NCI-H2107 treated with DMSO at 0.1 percent for 48 hours (cell line): ENCODE data around the gene SPARCL1.
"Not testable (repeated sequence)": the region's sequence is repeated elsewhere in the genome, so short reads cannot be mapped to it uniquely, and the experiment has no call there.

ENCODE experiments used
- DNase-seq: peaks from one replicate; lab custom pipeline; 2025; ENCODE audit not compliant: unreplicated experiment; lab: John Stamatoyannopoulos, UW

SPARCL1 gene

DNA sequence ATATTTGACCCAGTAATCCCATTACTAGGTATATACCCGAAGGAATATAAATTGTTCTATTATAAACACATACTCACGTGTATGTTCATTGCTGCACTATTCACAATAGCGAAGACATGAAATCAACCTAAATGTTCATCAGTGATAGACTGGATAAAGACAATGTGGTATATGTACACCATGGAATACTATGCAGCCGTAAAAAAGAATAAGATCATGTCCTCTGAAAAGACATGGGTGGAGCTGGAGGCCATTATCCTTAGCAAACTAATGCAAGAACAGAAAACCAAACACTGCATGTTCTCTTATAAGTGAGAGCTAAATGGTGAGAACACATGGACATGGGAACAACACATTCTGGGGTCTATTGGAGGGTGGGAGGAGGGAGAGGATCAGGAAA lies 70.3 kb downstream of the SPARCL1 start:
- DNase-seq: no peak

DNA sequence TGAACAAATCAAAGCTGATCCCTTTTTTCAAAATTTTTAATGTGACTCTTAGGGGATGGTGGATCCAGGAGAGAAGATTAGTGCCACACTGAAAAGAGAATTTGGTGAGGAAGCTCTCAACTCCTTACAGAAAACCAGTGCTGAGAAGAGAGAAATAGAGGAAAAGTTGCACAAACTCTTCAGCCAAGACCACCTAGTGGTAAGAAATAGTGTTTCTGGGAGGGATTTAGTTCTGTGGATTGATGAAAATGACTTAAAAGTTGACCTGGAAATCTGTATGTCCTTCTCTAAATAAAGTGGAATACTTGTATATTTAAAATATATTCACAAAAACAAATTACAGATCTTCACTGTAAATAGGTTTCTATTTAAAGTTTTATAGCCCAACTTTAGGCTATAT lies 77.6 kb downstream of the SPARCL1 start:
- no peak for DNase-seq

DNA sequence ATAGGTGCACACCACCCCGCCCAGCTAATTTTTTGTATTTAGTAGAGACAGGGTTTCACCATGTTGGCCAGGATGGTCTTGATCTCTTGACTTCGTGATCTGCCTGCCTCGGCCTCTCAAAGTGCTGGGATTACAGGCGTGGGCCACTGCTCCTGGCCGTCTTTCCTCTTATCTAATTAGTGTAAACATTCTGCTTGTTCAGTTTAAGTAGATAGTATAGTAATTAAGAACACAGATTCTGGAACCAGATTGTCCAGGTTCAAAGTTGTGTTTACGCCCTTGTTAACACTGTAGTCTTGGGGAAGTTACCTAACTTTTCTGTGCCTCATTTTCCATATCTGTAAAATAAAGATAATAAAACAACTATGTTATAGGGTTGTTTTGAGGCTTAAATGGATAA lies 82.8 kb downstream of the SPARCL1 start:
- not testable (repeated sequence) for DNase-seq

DNA sequence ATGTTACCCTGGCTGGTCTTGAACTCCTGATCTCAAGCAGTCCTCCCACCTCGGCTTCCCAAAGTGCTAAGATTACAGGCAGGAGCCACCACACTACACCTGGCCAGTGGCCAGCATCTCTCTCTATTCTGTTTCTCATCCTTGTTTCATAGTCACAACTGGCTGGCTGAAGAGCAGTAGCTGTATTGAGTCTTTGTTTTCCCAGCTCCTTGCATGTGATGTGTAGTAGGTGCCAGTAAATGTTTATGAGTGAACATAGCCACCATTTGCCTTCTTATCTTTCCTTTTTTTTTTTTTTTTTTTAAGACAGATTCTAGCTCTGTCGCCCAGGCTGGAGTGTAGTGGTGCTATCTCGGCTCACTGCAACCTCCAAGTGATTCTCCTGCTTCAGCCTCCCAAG lies 83.2 kb downstream of the SPARCL1 start:
- no peak for DNase-seq

DNA sequence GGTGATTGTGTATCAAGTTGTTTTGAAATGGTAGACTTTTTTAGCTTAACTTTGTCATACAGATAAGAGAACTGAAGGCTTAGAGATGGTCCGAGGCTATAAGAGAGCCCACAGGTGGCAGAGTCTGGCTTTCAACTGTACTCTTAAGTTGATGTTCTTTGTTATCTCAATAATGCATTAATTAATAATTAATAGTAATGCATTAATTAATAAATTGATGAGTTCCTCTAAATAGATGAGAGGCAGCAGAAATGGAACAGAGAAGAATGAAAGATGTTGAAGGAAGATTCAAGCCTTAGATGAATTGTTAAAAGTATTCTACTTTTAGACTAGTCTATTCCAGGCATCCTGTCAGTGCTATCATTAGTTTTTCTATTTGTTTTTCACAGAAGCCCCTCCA lies 84.4 kb downstream of the SPARCL1 start:
- DNase-seq: no peak

DNA sequence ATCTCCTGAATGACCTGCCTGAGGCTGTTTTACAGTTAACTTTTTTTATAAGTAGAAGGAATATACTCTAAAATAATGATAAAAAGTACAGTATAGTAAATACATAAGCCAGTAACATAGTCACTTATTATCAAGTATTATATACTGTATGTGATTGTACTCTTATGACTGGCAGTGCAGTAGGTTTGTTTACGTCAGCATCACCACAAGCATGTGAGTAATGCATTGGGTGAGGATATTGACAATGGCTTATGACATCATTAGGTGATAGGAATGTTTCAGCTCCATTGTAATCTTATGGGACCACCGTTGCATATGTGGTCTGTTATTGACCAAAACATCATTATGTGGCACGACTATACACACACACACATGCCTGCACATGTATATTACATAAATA lies 86.3 kb downstream of the SPARCL1 start:
- DNase-seq: no peak

DNA sequence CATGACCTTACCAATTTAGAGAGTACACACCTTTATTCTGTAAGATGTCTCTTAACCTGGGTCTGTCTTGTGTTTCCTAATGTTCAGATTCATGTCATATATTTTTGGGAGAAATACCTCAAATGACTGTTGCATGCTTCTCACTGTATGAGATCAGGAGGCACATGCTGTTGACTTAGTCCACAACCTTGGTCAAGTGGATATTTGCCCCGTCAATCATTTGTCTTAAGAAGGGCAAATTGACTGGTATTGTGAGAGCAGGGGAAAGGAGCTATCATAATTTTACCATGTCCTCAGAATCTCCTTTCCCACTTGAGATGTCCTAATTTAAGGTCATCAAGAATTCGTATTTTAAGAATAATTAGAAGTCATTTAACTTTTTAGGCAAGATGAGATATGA lies 95.8 kb downstream of the SPARCL1 start:
- no peak for DNase-seq

DNA sequence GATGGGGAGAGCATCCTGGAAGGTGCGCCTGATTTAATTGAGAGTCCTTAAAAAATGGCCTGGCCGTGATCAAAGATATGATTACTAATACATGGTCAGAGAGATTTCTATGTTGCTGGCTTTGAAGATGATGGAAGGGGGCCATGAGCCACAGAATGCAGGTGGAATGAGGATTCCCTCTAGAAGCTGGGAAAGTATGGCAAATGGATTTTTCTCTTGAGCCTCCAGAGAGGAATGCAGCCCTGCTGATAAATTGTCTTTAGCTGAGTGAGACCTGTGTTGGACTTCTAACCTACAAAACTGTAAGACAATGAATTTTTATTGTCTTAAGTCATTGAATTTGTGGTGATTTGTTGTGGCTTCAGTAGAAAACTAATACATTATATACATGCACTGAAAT lies 99.1 kb downstream of the SPARCL1 start:
- no peak for DNase-seq

DNA sequence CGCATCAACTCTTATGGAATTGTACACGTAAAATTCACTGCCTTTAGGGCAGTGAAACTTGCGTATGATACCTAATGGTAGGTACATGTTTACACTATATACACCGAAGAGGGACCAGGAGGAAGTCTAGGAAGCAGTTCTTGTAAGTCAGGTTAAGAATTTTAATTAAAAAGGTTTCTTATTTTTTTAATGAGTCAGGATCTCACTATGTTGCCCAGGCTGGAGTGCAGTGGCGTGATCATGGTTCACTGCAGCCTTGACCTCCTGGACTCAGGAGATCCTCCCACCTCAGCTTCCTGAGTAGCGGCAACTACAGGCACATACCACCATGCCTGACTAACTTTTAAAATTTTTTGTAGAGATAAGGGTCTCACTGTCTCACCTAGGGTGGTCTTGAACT lies 100.2 kb downstream of the SPARCL1 start:
- no peak for DNase-seq

DNA sequence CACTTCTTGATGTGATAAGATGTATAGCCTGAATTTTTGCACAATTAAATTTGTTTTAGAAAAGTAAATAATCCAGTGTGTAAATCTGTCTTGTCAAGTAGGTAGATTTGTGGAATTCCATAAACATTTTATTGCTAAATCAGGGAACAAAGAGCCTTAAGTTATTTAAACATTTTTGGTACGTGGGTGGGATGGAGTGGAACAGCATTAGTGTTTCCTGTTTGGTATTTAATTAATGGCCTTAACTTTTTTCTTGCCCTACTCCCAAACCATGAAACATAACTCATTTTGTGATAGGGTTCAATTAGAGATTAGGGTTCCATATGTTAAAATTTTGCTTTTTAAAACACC lies 101.7 kb downstream of the SPARCL1 start:
- no peak for DNase-seq

DNA sequence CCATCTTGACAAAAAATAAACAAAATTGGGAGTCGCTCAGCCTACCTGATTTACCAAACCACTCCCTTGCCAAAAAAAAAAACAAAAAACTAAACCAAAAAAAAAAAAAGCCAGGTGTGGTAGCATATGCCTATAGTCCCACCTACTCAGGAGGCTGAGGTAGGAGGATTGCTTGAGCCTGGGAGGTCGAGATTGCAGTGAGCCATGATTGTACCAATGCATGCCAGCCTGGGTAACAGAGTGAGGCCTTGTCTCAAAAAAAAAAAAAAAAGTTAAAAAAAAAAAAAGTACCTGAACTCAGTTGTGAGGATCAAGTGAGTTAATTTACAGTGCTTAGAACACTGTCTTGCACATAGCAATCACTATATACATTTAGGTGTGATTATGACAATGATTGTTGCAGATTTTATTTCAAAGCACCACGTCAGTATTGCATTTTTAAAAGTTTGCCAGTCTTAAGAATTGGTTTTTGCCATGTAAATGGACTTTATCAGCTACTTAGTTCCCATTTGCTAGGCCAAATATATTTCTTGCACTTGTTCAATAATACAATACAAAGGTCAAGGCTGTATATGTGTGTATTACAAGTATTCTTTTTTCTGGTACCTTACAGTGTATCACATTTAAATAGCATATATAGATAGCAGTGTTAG lies 102.2 kb downstream of the SPARCL1 start:
- DNase-seq: no peak

DNA sequence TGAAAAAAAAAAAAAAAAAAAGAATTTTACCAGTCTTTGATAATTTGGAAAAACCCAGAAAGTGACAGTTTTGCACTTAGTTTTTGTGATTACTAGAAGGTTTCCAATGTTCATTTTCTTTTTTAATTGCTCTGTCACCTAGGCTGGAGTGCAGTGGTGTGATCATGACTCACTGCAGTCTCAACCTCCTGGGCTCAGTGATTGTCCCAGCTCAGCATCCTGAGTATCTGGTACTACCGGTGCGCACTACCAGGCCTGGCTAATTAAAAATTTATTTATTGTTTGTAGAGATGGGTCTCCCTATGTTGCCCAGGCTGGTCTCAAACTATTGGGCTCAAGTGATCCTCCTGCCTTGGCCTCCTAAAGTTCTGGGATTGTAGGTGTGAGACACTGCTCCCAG lies 103.5 kb downstream of the SPARCL1 start:
- DNase-seq: no peak

DNA sequence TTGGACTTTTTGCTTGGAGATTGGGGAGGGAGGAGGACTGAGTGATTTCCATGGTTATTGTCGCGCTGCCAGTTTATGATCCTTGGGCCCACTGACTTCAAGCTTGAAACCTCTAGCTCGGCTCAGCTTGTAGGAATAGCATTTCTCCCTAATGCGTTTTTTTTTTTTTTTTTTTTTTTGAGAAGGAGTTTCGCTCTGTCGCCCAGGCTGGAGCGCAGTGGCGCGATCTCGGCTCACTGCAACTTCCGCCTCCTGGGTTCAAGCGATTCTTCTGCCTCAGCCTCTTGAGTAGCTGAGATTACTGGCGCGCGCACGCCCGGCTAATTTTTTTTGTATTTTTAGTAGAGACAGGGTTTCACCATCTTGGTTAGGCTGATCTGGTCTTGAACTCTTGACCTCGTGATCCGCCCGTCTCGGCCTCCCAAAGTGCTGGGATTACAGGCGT lies 105.1 kb downstream of the SPARCL1 start:
- DNase-seq: not testable (repeated sequence)
